Testis (tissue), 3 donors: Measurements from ENCODE around the gene BMP4. TPM values are rescaled to one million over a fixed set of nuclear protein-coding genes. Genes with fewer than 3 reads are reported as not detected.

Source experiments
- DNase-seq: peaks from one replicate; pipeline ENCODE4 v3.0.0-alpha.2; 2019
- H3K27ac ChIP-seq, 2 donors: fragments of 200-600 bp; sonication (generic); one replicate each; pipeline ENCODE4 v1.5.1; 2019
- H3K27me3 ChIP-seq: fragments of 200-600 bp; sonication (generic); one replicate; pipeline ENCODE4 v1.5.1; 2019
- H3K36me3 ChIP-seq: fragments of 200-600 bp; sonication (generic); one replicate; pipeline ENCODE4 v1.5.1; 2017; ENCODE audit warnings: low read depth; ENCODE audit errors: missing control alignments
- H3K4me1 ChIP-seq: fragments of 200-600 bp; sonication (generic); one replicate; pipeline ENCODE4 v1.5.1; 2019
- H3K4me3 ChIP-seq, 2 donors: fragments of 200-600 bp; sonication (generic); one replicate each; pipeline ENCODE4 v1.5.1; 2017 to 2019
- H3K9me3 ChIP-seq: fragments of 200-600 bp; sonication (generic); one replicate; pipeline ENCODE4 v1.5.1; 2017
- CTCF ChIP-seq, 3 experiments: fragments of 450-650 bp in 2 of 3; fragments of 200-600 bp in 1 of 3; sonication (generic) in 1 of 3; IDR thresholded peaks; one replicate each; pipeline ENCODE4 v1.5.1; 2016 to 2019; ENCODE audit warnings: antibody characterized with exemption in 3 of 3, mild to moderate bottlenecking in 2 of 3, moderate library complexity in 1 of 3
- POLR2A ChIP-seq: fragments of 450-650 bp; IDR thresholded peaks from one replicate; pipeline ENCODE4 v1.6.1; 2017; ENCODE audit warnings: antibody characterized with exemption, mild to moderate bottlenecking, moderate library complexity
- WGBS, 2 donors: methylation state at CpG; one replicate each; pipeline ENCODE4 v1.1.5; 2018; 5-methylcytosine and 5-hydroxymethylcytosine counted together
- intact Hi-C: fragments of 100-400 bp; cut with DNase I; formaldehyde crosslinking; loops from one replicate; pipeline ENCODE4 v1.15.1; 2023; ENCODE audit warnings: low total_unique reads
- polyA plus RNA-seq: library from polyadenylated mRNA; stranded (reverse); fragments of 350-450 nt; fragmentation: Illumina TruSeq; extraction: RNeasy Lipid Tissue Mini Kit (QIAGEN cat#74804); gene quantifications from one replicate; pipeline ENCODE4 v1.2.3, GENCODE V29; 2014; ENCODE audit warnings: low read depth, low replicate concordance; ENCODE audit not compliant: insufficient read depth
- total RNA-seq, 2 donors: library from RNA; depleted of rRNA; stranded (reverse); fragments of >200 nt; gene quantifications; one replicate each; pipeline ENCODE4 v1.2.3, GENCODE V29; 2016

BMP4 gene
- total and polyA plus RNA-seq, 3 donors from 2014 or later = 2.0 to 8.4 (median 3.5) TPM

DNA sequence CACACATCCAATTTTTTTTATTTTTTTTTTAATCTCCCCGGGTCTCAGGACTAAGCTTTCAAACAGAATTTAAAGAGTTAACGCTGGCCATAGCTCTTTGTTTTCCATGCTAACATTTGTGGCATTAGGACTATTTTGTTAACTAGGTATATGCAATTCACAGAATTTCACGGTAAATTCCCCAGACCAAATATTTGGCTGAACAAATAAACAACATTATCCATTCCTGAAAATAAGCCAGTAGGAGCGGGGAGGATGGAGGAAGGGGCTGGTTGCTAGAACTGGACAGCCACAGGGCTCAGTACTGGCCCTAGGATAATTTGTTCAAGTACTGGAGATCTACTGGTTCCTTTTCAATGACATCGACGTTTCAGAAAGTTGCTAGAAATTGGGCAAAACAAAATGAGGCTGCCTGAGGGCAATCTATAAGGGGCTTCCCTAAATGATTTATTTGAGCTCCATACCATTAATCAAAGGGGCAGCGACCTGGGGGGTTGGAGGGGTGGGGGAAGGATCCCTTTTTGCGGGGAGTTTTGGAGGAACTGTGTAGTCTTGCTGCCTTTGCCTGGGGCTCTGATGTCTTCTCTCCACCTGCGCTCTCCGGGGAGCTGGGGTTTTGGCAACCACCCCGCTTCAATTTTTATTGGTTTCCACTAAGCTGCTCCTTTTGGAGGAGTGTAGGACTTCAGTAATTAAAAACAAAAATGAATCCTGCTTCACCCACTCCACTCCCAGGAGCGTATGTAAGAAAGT lies 9.0 kb downstream of the BMP4 start:
- no peaks in the 10 kb centered on the region for H3K9me3 ChIP-seq
- WGBS, 2 donors = 51 to 53% methylated on average over 12 of the region's 12 CpGs
- no peaks in the 10 kb centered on the region for H3K36me3 ChIP-seq
- H3K4me3 ChIP-seq = no peak overlapping the region
- no peaks in the 10 kb centered on the region for H3K4me1 ChIP-seq
- DNase-seq = no peak
- H3K27me3 ChIP-seq = no peaks in the 10 kb centered on the region
- H3K27ac ChIP-seq = no peak overlapping the region
- no peak for TF ChIP-seq CTCF (IDR thresholded peaks at IDR 0.05)
- no peak for TF ChIP-seq POLR2A
- intact Hi-C loops = no loop called here

DNA sequence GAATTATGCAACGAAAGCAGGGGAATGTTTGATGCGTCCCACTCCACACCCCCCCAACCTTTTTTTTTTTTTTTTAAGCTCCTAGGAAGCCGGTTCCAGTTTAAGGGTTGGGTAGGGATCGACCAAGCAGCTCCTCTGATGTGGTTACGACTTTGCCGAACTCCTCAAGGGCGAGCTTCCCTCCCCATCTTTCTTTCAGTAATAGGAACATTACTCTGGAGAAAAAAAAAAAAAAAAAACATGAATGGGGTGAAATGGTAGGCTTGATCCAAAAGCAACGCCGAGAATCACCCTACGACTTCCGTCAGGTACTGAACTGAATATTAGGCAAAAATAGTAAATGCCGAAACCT lies 9.6 kb downstream of the BMP4 start:
- Histone ChIP-seq H3K9me3 (no peaks in the 10 kb centered on the region), H3K27me3 (no peaks in the 10 kb centered on the region), H3K27ac (no peak overlapping the region), H3K4me3 (peak overlapping the region; percentile 37 to 40), H3K4me1 (no peaks in the 10 kb centered on the region), H3K36me3 (no peaks in the 10 kb centered on the region)
- 28 to 37% methylated on average over 12 of the region's 12 CpGs for WGBS, 2 donors
- intact Hi-C loops = no loop called here
- no peak for TF ChIP-seq POLR2A
- no peak for TF ChIP-seq CTCF (IDR thresholded peaks at IDR 0.05)
- no peak for DNase-seq

GRCh38 chr14:53946404-53947093 lies 10.1 kb downstream of the BMP4 start:
- peak overlapping the region; percentile 37 to 40 for H3K4me3 ChIP-seq
- 19 to 23% methylated on average over 14 to 53 of the region's 63 CpGs for WGBS, 2 donors
- no peaks in the 10 kb centered on the region for H3K27me3 ChIP-seq
- TF ChIP-seq CTCF (IDR thresholded peaks at IDR 0.05) (no peak), POLR2A (no peak)
- H3K4me1 ChIP-seq = no peaks in the 10 kb centered on the region
- intact Hi-C loops = no loop called here
- H3K9me3 ChIP-seq = no peaks in the 10 kb centered on the region
- H3K36me3 ChIP-seq = no peaks in the 10 kb centered on the region
- no peak overlapping the region for H3K27ac ChIP-seq
- DNase-seq = no peak

GRCh38 chr14:53946071-53946403 lies 10.6 kb downstream of the BMP4 start:
- DNase-seq = no peak
- peak overlapping the region in 1 of 2 donors; percentile 37 for H3K4me3 ChIP-seq
- intact Hi-C loops = no loop called here
- TF ChIP-seq POLR2A (no peak), CTCF (IDR thresholded peaks at IDR 0.05) (no peak)
- no peaks in the 10 kb centered on the region for H3K9me3 ChIP-seq
- 40 to 80% methylated on average over 7 to 14 of the region's 14 CpGs for WGBS, 2 donors
- no peak overlapping the region for H3K27ac ChIP-seq
- H3K27me3 ChIP-seq = no peaks in the 10 kb centered on the region
- H3K4me1 ChIP-seq = no peaks in the 10 kb centered on the region
- no peaks in the 10 kb centered on the region for H3K36me3 ChIP-seq

DNA sequence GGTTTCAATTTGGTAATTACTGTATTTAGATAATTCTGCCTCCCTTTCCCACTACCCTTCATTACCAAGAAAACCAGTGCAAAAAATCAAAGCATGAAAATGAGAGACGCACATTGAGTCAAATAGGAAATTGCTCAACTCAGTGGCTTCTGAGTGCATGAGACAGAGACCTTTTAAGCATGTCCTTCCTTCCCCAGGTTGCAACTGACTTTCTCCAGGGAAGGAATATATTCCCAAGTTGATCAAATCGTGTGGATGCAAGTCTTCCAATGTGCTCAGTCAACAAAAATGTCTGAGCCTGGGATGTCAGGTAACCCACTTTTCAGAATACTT lies 12.9 kb downstream of the BMP4 start:
- Histone ChIP-seq H3K4me1 (no peaks in the 10 kb centered on the region), H3K27ac (no peak overlapping the region), H3K9me3 (no peaks in the 10 kb centered on the region), H3K36me3 (no peaks in the 10 kb centered on the region), H3K27me3 (no peaks in the 10 kb centered on the region), H3K4me3 (no peak overlapping the region)
- DNase-seq = no peak
- TF ChIP-seq POLR2A (no peak), CTCF (IDR thresholded peaks at IDR 0.05) (no peak)
- 74 to 78% methylated on average over 2 of the region's 2 CpGs for WGBS, 2 donors
- intact Hi-C loops = no loop called here
